SJCRH30 (cell line): ENCODE measurements around the gene CRTAC1. TPM values are rescaled to one million over a fixed set of nuclear protein-coding genes. Genes with fewer than 3 reads are reported as not detected.
A peak's percentile ranks its signal among the peaks of the same experiment; 100 is the strongest.

Source experiments
- DNase-seq, 2 experiments: peaks; one replicate each; pipeline ENCODE4 v3.0.0-alpha.2; 2015 to 2020
- H3K27ac ChIP-seq: fragments of 250-450 bp; sonication (Bioruptor Pico); 2 replicates; pipeline ENCODE4 v1.5.1; 2020; ENCODE audit warnings: mild to moderate bottlenecking, moderate library complexity
- H3K27me3 ChIP-seq: fragments of 250-450 bp; sonication (Bioruptor Pico); 2 replicates; pipeline ENCODE4 v1.5.1; 2020; ENCODE audit warnings: mild to moderate bottlenecking, moderate library complexity
- H3K36me3 ChIP-seq: fragments of 250-450 bp; sonication (Bioruptor Pico); 2 replicates; pipeline ENCODE4 v1.5.1; 2020; ENCODE audit warnings: mild to moderate bottlenecking, moderate library complexity
- H3K4me1 ChIP-seq: fragments of 250-450 bp; sonication (Bioruptor Pico); 2 replicates; pipeline ENCODE4 v1.5.1; 2020; ENCODE audit warnings: mild to moderate bottlenecking, moderate library complexity
- H3K4me3 ChIP-seq: fragments of 250-450 bp; sonication (Bioruptor Pico); 2 replicates; pipeline ENCODE4 v1.5.1; 2020; ENCODE audit warnings: mild to moderate bottlenecking, moderate library complexity
- H3K9me3 ChIP-seq: fragments of 250-450 bp; sonication (Bioruptor Pico); replicated peaks from 2 replicates; pipeline ENCODE4 v1.5.1; 2020; ENCODE audit warnings: mild to moderate bottlenecking, moderate library complexity
- total RNA-seq: library from RNA; depleted of rRNA; stranded (reverse); fragments of >200 nt; shearing (Covaris generic); gene quantifications from 2 replicates; pipeline ENCODE4 v1.2.3, GENCODE V29; 2014; rRNA removed

Gene CRTAC1, protein sequence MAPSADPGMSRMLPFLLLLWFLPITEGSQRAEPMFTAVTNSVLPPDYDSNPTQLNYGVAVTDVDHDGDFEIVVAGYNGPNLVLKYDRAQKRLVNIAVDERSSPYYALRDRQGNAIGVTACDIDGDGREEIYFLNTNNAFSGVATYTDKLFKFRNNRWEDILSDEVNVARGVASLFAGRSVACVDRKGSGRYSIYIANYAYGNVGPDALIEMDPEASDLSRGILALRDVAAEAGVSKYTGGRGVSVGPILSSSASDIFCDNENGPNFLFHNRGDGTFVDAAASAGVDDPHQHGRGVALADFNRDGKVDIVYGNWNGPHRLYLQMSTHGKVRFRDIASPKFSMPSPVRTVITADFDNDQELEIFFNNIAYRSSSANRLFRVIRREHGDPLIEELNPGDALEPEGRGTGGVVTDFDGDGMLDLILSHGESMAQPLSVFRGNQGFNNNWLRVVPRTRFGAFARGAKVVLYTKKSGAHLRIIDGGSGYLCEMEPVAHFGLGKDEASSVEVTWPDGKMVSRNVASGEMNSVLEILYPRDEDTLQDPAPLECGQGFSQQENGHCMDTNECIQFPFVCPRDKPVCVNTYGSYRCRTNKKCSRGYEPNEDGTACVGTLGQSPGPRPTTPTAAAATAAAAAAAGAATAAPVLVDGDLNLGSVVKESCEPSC
- not detected in 2 replicates for total RNA-seq

DNA sequence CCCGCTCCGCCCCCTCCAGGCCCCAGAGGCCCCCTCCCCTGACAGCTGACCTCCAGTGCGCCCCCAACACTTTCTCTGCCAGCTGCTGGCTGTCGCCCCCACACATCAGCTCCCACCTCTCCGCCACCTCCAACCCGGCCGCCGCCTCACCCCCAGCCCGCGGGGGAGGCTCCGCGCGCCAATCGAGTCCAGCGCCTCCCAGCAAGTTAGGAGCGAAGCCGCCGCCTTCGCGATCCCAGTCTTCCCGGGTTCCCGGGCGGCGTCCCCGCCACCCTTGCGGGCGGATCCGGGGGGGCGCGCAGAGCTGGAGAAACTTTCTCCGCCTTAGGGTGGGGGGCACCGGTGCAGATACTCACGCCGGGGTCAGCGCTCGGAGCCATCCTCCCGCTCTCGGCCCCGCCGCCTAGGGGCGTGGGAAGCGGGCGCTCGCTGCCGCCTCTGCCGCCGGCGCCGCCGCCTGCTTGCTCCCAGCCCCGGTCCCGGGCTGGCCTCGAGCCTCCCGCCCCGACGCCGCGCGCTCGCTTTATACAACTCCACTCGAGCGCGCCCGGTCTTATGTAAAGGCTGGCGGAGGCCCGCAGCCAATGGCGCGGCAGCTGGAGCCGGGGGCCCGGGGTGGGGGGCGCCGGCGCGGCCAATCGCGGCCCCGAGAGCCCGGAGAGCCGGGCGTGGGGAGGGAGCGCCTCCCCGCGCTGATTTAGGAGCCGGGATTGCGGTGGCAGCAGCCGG is at the start of gene CRTAC1:
Gene CRTAC1 (minus strand): TSS at position 529 of the 729 bp plus-strand sequence. CDS start 149 bp downstream, at position 380.
- H3K27ac ChIP-seq: no peak within 1 kb of the TSS
- H3K36me3 ChIP-seq: no peaks in the 10 kb centered on the region
- H3K4me3 ChIP-seq: no peak within 1 kb of the TSS
- H3K4me1 ChIP-seq: no peaks in the 10 kb centered on the region
- H3K27me3 ChIP-seq: peaks cover 7% of the 10 kb centered on the region; the same call in 1 of the 2 replicates
- DNase-seq: no peak
- no peaks in the 10 kb centered on the region for H3K9me3 ChIP-seq

DNA sequence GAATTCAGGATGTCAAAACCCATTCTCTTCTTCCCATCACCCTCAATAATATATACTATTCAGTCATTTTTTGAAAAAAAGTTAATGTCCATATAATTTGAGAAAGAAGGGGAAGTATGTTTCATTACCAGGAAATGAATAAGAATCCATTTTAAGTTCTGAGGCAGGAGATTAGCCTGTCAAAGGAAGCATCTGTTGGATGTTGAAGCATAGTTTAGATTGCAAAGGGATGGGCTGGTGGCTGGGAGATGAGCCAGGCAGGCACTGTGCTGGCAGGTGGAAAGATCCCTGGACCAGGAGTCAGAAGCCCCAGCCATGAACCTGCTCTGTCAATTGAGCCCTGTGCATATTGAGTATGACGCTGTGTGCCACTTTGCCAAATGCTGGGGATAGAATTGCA is 48.4 kb upstream of the CRTAC1 start:
- Histone ChIP-seq H3K9me3 (no peaks in the 10 kb centered on the region), H3K27ac (no peak overlapping the region), H3K36me3 (no peaks in the 10 kb centered on the region), H3K4me3 (no peak overlapping the region), H3K27me3 (no peaks in the 10 kb centered on the region; the same call in 1 of the 2 replicates), H3K4me1 (no peaks in the 10 kb centered on the region)
- no peak for DNase-seq

DNA sequence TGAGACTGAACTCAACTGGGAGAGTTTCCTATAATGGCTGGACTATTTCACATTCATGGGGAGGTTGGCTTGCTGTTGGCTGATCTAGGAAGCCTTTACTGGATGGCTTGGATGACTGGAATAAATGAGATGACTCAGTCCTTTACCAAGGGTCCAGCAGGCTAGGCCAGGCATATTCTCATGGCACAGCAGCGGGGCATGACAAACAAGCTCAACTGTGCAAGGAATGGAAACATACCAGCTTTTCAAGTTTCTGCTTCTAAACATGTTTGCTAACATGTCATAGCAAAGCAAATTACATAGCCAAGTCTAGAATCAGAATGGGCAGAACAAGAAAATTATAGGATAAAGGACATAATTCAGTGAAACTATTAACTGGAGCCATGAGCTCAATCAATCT is 46.8 kb upstream of the CRTAC1 start:
- H3K4me1 ChIP-seq: no peaks in the 10 kb centered on the region
- H3K36me3 ChIP-seq: no peaks in the 10 kb centered on the region
- no peak for DNase-seq
- no peaks in the 10 kb centered on the region for H3K9me3 ChIP-seq
- H3K4me3 ChIP-seq: no peak overlapping the region
- H3K27me3 ChIP-seq: no peaks in the 10 kb centered on the region; the same call in 1 of the 2 replicates
- H3K27ac ChIP-seq: no peak overlapping the region

DNA sequence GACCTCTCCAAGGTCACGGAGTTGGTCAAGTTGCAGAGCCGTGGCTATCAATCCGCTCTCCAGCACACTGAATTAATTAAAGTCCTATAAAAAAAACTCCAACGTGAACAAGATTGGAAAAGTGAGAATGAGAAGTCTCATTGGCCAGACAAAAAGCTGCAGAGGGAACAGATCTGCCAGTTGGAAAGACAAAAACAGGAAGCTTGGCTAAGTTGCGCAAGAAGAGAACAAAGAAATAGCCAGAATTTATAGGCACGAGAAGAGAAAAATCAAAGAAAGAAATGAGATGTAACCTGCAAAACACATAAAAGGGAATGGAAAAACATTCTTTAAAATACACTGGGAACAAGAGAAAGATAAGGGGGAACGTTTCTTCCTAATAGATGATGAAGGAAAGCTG is 45.7 kb upstream of the CRTAC1 start:
- Histone ChIP-seq H3K27me3 (no peaks in the 10 kb centered on the region; the same call in 1 of the 2 replicates), H3K4me3 (no peak overlapping the region), H3K36me3 (no peaks in the 10 kb centered on the region), H3K27ac (no peak overlapping the region), H3K4me1 (no peaks in the 10 kb centered on the region), H3K9me3 (no peaks in the 10 kb centered on the region)
- no peak for DNase-seq

DNA sequence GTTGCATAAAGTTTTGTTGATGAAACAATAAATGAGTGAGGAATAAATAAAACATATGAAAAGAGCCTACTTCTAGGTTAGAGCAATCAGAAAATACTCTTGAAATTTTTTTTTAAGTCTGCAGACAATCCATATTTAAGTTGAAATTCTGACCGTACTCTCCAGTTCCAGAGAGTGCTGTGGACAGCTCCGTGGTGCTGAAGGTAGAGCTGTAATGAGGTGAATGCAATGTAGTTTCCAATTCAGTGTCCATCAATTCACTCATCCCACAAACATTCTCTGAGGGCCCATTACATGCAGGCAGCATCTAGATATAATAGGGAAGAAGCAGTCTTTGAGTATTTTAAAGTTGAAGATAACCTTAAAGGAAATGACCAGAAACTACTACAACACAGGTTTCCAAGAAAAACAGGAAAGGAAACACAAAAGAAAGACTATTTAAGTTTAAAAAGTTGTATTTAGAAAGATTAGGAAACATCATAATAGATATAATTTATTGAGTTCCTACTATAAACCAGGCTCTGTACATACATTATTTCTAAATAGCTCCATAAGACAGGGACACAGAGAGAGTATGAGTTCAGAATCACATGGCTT is 44.0 kb upstream of the CRTAC1 start:
- Histone ChIP-seq H3K9me3 (no peaks in the 10 kb centered on the region), H3K4me1 (no peaks in the 10 kb centered on the region), H3K27ac (no peak overlapping the region), H3K27me3 (no peaks in the 10 kb centered on the region), H3K36me3 (no peaks in the 10 kb centered on the region), H3K4me3 (no peak overlapping the region)
- DNase-seq: peak; percentile 20 to 51

DNA sequence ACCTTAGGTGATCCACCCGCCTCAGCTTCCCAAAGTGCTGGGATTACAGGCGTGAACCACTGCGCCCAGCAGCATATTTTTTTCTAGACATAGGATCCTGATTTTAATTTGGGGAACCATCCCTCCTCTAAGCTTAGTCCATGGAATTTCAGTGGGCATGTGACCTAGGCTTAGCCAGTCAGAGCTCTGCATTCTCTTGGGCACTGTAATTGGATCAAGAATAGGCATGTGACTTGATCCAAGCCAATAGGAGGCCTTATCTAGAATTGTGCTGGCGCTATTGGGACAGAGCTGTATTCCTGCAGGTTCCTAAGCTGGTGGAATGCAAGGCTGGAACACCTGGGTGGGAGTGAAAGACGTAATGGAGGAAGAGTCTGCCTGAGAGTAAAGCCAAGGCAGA is 36.7 kb upstream of the CRTAC1 start:
- H3K4me3 ChIP-seq: no peak overlapping the region
- H3K4me1 ChIP-seq: no peaks in the 10 kb centered on the region
- H3K27me3 ChIP-seq: no peaks in the 10 kb centered on the region
- no peak for DNase-seq
- no peaks in the 10 kb centered on the region for H3K9me3 ChIP-seq
- H3K36me3 ChIP-seq: no peaks in the 10 kb centered on the region
- H3K27ac ChIP-seq: no peak overlapping the region

DNA sequence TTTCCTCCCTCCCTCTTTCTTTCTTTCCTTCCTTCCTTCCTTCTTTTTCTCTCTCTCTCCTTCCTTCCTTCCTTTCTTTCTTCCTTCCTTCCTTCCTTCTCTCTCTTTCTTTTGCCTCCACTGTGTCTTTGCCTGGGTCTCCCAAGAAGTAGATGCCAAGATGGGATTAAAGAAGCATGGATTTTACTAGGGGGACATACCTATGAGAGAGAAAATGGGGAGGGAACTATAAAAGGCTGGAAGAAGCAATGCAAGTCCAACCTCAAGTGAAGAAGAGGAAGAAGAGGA is 33.3 kb upstream of the CRTAC1 start:
- Histone ChIP-seq H3K4me3 (no peak overlapping the region), H3K27me3 (no peaks in the 10 kb centered on the region), H3K4me1 (no peaks in the 10 kb centered on the region), H3K36me3 (no peaks in the 10 kb centered on the region), H3K27ac (no peak overlapping the region), H3K9me3 (no peaks in the 10 kb centered on the region)
- DNase-seq: no peak

DNA sequence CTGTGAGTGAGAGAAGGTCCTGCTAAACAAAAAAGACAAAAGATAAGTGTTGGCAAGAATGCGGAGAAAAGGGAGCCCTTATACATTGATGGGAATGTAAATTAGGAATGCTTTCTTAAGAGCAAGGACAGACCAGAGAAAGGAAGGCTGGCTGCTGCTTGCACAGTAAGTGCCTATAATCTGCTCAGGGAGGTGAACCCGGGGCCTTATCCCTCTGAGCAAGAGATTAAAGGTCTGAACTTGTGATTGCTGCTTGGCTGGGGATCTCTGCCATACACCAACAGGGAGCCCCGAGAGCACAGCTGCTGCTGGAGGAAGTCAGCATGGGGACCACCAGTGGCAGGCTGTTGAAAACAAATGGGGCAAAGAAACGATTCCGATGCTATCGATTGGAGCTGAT is 32.0 kb upstream of the CRTAC1 start:
- no peak for DNase-seq
- Histone ChIP-seq H3K9me3 (no peaks in the 10 kb centered on the region), H3K4me1 (no peaks in the 10 kb centered on the region), H3K36me3 (no peaks in the 10 kb centered on the region), H3K27me3 (no peaks in the 10 kb centered on the region), H3K4me3 (no peak overlapping the region), H3K27ac (no peak overlapping the region)

DNA sequence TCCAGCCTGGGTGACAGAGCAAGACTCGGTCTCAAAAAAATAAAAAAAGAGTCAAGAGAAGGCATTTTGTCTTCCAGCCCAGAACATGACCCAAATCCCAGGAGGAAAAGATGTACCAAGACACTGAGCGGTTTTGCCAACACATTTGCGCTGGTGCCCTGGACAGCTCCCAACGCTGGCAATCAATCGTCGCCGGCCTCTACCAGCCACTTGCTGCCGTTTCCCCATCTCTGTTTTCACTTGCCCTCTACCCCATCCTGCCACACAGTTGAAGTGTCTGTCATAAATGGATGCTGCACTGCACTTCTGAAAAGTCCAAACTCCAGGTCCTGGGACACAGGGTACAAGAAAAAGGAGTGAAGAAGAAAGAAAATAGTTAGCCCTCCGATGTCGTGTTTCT is 29.7 kb upstream of the CRTAC1 start:
- Histone ChIP-seq H3K36me3 (no peaks in the 10 kb centered on the region), H3K27ac (no peak overlapping the region), H3K27me3 (no peaks in the 10 kb centered on the region), H3K9me3 (no peaks in the 10 kb centered on the region), H3K4me1 (no peaks in the 10 kb centered on the region), H3K4me3 (no peak overlapping the region)
- DNase-seq: no peak

DNA sequence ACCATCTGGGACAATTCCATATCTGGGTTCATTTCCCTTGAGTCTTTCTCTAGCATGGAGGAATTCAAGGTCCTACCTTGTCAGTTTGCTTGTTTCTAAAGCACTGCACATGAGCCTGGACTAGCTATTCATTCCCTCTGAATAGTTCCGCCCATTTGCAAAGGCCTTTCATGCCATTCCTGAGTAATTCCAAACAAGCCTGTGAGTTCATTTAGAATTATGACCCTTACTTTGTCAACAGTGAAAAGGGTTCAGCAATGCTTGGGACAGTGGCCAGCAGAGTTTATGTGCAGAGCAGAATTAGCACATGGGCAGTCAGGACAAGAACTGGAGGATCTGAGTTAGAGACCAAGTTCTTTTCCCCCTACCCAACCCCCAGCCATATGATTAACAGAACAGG is 27.9 kb upstream of the CRTAC1 start:
- H3K4me3 ChIP-seq: no peak overlapping the region
- H3K36me3 ChIP-seq: no peaks in the 10 kb centered on the region
- DNase-seq: no peak
- no peak overlapping the region for H3K27ac ChIP-seq
- H3K4me1 ChIP-seq: no peaks in the 10 kb centered on the region
- no peaks in the 10 kb centered on the region for H3K27me3 ChIP-seq
- no peaks in the 10 kb centered on the region for H3K9me3 ChIP-seq

DNA sequence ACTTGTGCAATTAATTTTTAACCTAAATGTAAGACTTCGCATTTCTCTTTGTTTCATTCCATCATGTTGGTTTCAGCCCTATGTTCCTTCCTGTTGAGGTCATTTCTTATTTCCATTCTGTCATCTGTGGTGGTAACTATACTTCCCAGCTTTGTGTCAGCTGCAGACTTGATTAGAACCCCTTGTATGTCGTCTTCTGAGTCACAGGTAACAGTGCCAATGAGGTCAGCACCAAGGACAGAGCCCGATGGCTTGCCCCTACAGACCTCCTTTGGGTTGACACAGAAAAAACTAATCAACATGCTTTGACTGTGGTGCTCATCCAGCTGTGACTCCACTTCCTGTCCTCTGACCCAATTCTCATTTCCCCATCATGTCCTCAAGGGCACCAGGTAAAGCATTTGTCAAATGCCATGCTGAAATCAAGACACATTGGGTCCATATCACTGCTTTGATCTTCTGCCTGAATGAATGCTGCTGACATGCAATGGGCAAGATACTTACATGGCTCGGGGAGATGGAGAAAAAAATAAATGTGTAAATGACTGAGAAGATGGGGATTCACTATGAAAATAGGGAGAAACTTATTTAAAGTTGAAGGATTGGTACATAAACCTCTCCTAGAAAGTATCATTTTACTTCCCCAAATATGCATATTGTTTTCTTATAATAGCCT is 25.6 kb upstream of the CRTAC1 start:
- DNase-seq: peak; percentile 58 to 76

DNA sequence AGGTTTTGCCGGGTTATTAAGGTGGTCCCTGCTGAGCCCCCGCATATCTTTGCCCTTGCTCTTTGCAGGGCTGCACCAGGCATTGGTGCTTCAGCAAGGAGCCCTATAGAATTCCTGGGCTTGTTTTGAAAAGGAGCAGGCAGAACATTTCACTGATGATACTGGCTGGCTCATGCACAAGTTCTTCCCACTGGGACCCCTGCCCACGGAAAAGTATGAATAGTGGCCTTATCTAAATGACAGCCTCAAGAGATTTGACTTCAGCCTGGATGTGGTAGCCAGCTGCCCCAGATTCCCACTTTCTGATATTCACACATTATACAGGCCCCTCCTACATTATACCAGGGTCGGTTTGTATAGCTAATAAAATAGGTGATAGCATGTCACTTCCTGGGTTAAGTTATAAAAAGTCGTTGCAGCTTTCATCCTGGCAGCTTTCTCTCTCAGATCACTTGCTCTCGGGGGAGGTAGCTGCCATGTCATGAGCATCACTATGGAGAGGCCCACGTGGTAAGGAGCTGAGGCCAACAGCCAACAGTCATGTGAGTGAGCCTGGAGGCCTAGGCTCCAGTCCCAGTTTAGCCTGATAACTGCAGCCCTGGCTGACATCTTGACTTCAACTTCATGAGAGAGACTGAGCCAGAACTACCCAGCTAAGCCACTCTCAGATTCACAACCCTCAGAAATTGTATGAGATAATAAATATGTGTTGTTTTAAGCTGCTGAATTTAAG is 16.8 kb upstream of the CRTAC1 start:
- DNase-seq: no peak
- Histone ChIP-seq H3K27me3 (peaks cover 13% of the 10 kb centered on the region; the same call in 1 of the 2 replicates), H3K27ac (no peak overlapping the region), H3K4me3 (no peak overlapping the region), H3K9me3 (no peaks in the 10 kb centered on the region), H3K4me1 (no peaks in the 10 kb centered on the region), H3K36me3 (no peaks in the 10 kb centered on the region)

More for the DNA sequence above, 25.6 kb upstream of the CRTAC1 start:
- no peaks in the 10 kb centered on the region for H3K4me1 ChIP-seq
- H3K36me3 ChIP-seq: no peaks in the 10 kb centered on the region
- H3K27ac ChIP-seq: no peak overlapping the region
- no peaks in the 10 kb centered on the region for H3K9me3 ChIP-seq
- 0 out of 2 replicates have a peak, but pooled peaks cover 2% of the 10 kb centered on the region for H3K27me3 ChIP-seq
- H3K4me3 ChIP-seq: no peak overlapping the region

DNA sequence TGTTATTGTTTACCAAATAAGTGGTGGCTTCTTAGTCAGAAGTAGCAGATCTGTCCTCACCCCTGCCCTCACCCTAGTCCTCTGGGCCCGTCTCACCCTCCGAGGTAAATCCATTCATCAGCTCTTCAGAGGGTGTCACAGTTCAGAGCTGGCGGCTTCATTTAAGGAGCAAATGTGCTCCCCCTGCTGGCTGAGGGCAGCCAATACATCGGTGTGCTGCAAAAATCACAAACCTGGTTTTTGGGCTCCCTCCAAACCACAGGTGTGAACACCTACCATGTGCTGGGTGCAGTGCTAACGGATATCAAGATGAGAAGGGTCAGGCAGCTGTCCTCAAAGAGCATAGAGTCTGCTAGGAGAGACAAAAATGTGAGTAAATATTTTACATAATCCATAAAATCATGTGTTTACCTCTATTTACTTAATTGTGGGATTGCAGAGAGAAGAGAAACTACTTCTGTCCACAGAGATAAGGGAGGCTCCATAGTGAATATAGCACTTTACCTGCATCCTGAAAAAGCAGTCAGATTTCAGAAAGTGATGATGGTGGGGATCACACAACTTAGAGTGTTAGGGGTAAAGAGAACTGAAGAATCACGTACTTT is 15.5 kb upstream of the CRTAC1 start:
- Histone ChIP-seq H3K36me3 (no peaks in the 10 kb centered on the region), H3K4me1 (no peaks in the 10 kb centered on the region), H3K27me3 (peaks cover 13% of the 10 kb centered on the region; the same call in 1 of the 2 replicates), H3K27ac (no peak overlapping the region), H3K9me3 (no peaks in the 10 kb centered on the region), H3K4me3 (no peak overlapping the region)
- DNase-seq: peak; percentile 40 to 76
